RWPE2 (cell line): Measurements from ENCODE around the gene SERPINA3.
A peak's percentile ranks its signal among the peaks of the same experiment; 100 is the strongest.

Experiments
- ATAC-seq: fragments of 200-7000 bp; cut with Tn5 transposase; 3 replicates; pipeline ENCODE4 v1.9.1; 2021; ENCODE audit warnings: low read depth
- DNase-seq: peaks from one replicate; pipeline ENCODE4 v3.0.0-alpha.2; 2020; ENCODE audit warnings: low spot score
- H3K27ac ChIP-seq: fragments of 450-650 bp; 2 replicates; pipeline ENCODE4 v1.5.1; 2017; ENCODE audit warnings: mild to moderate bottlenecking; ENCODE audit not compliant: poor library complexity, severe bottlenecking
- H3K27me3 ChIP-seq: fragments of 250-450 bp; sonication (Bioruptor Pico); 2 replicates; pipeline ENCODE4 v1.5.1; 2021; ENCODE audit warnings: mild to moderate bottlenecking, moderate library complexity; ENCODE audit not compliant: insufficient read depth, poor library complexity, severe bottlenecking
- H3K36me3 ChIP-seq: fragments of 250-450 bp; sonication (Bioruptor Pico); 2 replicates; pipeline ENCODE4 v1.5.1; 2020; ENCODE audit warnings: low read depth, mild to moderate bottlenecking, moderate library complexity
- H3K4me1 ChIP-seq: fragments of 250-450 bp; sonication (Bioruptor Pico); 2 replicates; pipeline ENCODE4 v1.5.1; 2021; ENCODE audit warnings: mild to moderate bottlenecking, moderate library complexity; ENCODE audit not compliant: insufficient read depth, poor library complexity, severe bottlenecking
- H3K4me3 ChIP-seq: fragments of 250-450 bp; sonication (Bioruptor Pico); 2 replicates; pipeline ENCODE4 v1.5.1; 2021; ENCODE audit warnings: mild to moderate bottlenecking, moderate library complexity; ENCODE audit not compliant: severe bottlenecking
- H3K9me3 ChIP-seq: fragments of 250-450 bp; sonication (Bioruptor Pico); 2 replicates; pipeline ENCODE4 v1.5.1; 2021; ENCODE audit warnings: mild to moderate bottlenecking, moderate library complexity; ENCODE audit not compliant: severe bottlenecking
- CTCF ChIP-seq: fragments of 450-650 bp; IDR thresholded peaks from one replicate; pipeline ENCODE4 v1.5.1; 2017; ENCODE audit warnings: mild to moderate bottlenecking, moderate library complexity; ENCODE audit not compliant: poor library complexity, severe bottlenecking

The SERPINA3 gene

GRCh38 chr14:94569381-94570001 lies 42.7 kb upstream of the SERPINA3 start:
- no peak for TF ChIP-seq CTCF
- no peaks in the 10 kb centered on the region for H3K36me3 ChIP-seq
- no peak for DNase-seq
- no peaks in the 10 kb centered on the region for H3K27me3 ChIP-seq
- no peaks in the 10 kb centered on the region for H3K4me1 ChIP-seq
- H3K9me3 ChIP-seq: no peaks in the 10 kb centered on the region
- no peak overlapping the region for H3K27ac ChIP-seq
- no peak overlapping the region for H3K4me3 ChIP-seq
- ATAC-seq: no peak

- Histone ChIP-seq H3K27me3 (no peaks in the 10 kb centered on the region), H3K4me1 (no peaks in the 10 kb centered on the region), H3K36me3 (no peaks in the 10 kb centered on the region), H3K9me3 (no peaks in the 10 kb centered on the region), H3K27ac (no peak overlapping the region), H3K4me3 (no peak overlapping the region)
- DNase-seq (no peak), ATAC-seq (no peak)
- no peak for TF ChIP-seq CTCF
Observed at GRCh38 chr14:94570002-94570400, 42.2 kb upstream of the SERPINA3 start.

GRCh38 chr14:94570440-94570839 lies 41.8 kb upstream of the SERPINA3 start:
- ATAC-seq (no peak), DNase-seq (no peak)
- H3K27me3 ChIP-seq: no peaks in the 10 kb centered on the region
- H3K27ac ChIP-seq: no peak overlapping the region
- H3K4me3 ChIP-seq: no peak overlapping the region
- no peak for TF ChIP-seq CTCF
- no peaks in the 10 kb centered on the region for H3K9me3 ChIP-seq
- no peaks in the 10 kb centered on the region for H3K36me3 ChIP-seq
- no peaks in the 10 kb centered on the region for H3K4me1 ChIP-seq

GRCh38 chr14:94571395-94571794 lies 40.8 kb upstream of the SERPINA3 start:
- no peak for DNase-seq
- H3K27ac ChIP-seq: no peak overlapping the region
- no peaks in the 10 kb centered on the region for H3K9me3 ChIP-seq
- no peak overlapping the region for H3K4me3 ChIP-seq
- no peak for ATAC-seq
- H3K4me1 ChIP-seq: no peaks in the 10 kb centered on the region
- H3K36me3 ChIP-seq: no peaks in the 10 kb centered on the region
- H3K27me3 ChIP-seq: no peaks in the 10 kb centered on the region
- no peak for TF ChIP-seq CTCF

GRCh38 chr14:94571950-94572349 lies 40.2 kb upstream of the SERPINA3 start:
- Histone ChIP-seq H3K4me1 (no peaks in the 10 kb centered on the region), H3K9me3 (no peaks in the 10 kb centered on the region), H3K27ac (no peak overlapping the region), H3K4me3 (no peak overlapping the region), H3K27me3 (no peaks in the 10 kb centered on the region), H3K36me3 (no peaks in the 10 kb centered on the region)
- no peak for TF ChIP-seq CTCF
- DNase-seq (no peak), ATAC-seq (peak; percentile 46; the same call in 1 of the 3 replicates)
